HEK293 (cell line): Measurements from ENCODE around the gene OLIG2.

Experiments
- CTCF ChIA-PET: fragments of 350-600 bp; formaldehyde crosslinking; extraction: SDS; loops from one replicate; lab custom pipeline; 2021; ENCODE audit warnings: antibody characterized with exemption; lab: Yijun Ruan, JAX
- POLR2A ChIA-PET: fragments of 300-600 bp; formaldehyde crosslinking; extraction: SDS; loops from one replicate; lab custom pipeline; 2020; ENCODE audit warnings: antibody characterized with exemption, inconsistent platforms; lab: Yijun Ruan, JAX
- H3K27ac ChIP-seq: fragments of 200-500 bp; sonication (Bioruptor generic); 2 replicates; pipeline ENCODE4 v1.5.1; 2014; ENCODE audit warnings: low read depth, low read length, control low read depth, inconsistent platforms; ENCODE audit errors: extremely low read depth
- H3K36me3 ChIP-seq, 2 experiments: fragments of 200-500 bp in 1 of 2; sonication (Bioruptor generic) in 1 of 2; 1 replicate in 1 of 2; 2 replicates in 1 of 2; pipeline ENCODE4 v1.5.1; 2014 to 2017; ENCODE audit warnings: inconsistent platforms in 2 of 2, low read length in 2 of 2; ENCODE audit not compliant: control insufficient read depth in 2 of 2, insufficient read depth in 1 of 2
- H3K4me1 ChIP-seq: fragments of 200-500 bp; sonication (Bioruptor generic); 2 replicates; pipeline ENCODE4 v1.5.1; 2014; ENCODE audit warnings: mild to moderate bottlenecking, low read length, inconsistent platforms; ENCODE audit not compliant: control insufficient read depth, insufficient read depth
- H3K4me3 ChIP-seq: 2 replicates; pipeline ENCODE4 v1.5.1; 2011; ENCODE audit warnings: low read depth, mild to moderate bottlenecking, control low read depth, low read length, moderate library complexity
- H3K9me3 ChIP-seq: fragments of 200-500 bp; sonication (Bioruptor generic); 2 replicates; pipeline ENCODE4 v1.5.1; 2014; ENCODE audit warnings: low read depth, low read length, inconsistent platforms; ENCODE audit not compliant: control insufficient read depth, insufficient read depth
- BCL11B ChIP-seq: fragments of 450-650 bp; formaldehyde crosslinking; IDR thresholded peaks from 2 replicates; pipeline ENCODE4 v1.5.1; 2016; ENCODE audit warnings: low read depth, missing biosample characterization, missing genetic modification characterization
- GLI4 ChIP-seq: fragments of 450-650 bp; formaldehyde crosslinking; IDR thresholded peaks from 2 replicates; pipeline ENCODE4 v1.5.1; 2016; ENCODE audit warnings: missing biosample characterization, missing genetic modification characterization
- KLF16 ChIP-seq: fragments of 450-650 bp; formaldehyde crosslinking; IDR thresholded peaks from 2 replicates; pipeline ENCODE4 v1.5.1; 2017; ENCODE audit warnings: missing biosample characterization, missing genetic modification characterization
- MEIS1 ChIP-seq: sonication (generic); formaldehyde crosslinking; IDR thresholded peaks from 2 replicates; pipeline ENCODE4 v1.8.1; 2022; ENCODE audit warnings: missing genetic modification reagents, mild to moderate bottlenecking, borderline replicate concordance
- MYNN ChIP-seq: fragments of 450-650 bp; formaldehyde crosslinking; IDR thresholded peaks from 2 replicates; pipeline ENCODE4 v1.5.1; 2016; ENCODE audit warnings: missing biosample characterization, missing genetic modification characterization, borderline replicate concordance
- MZF1 ChIP-seq: fragments of 450-650 bp; formaldehyde crosslinking; IDR thresholded peaks from 2 replicates; pipeline ENCODE4 v1.5.1; 2017; ENCODE audit warnings: missing biosample characterization, missing genetic modification characterization, borderline replicate concordance
- OSR2 ChIP-seq: fragments of 450-650 bp; formaldehyde crosslinking; IDR thresholded peaks from 2 replicates; pipeline ENCODE4 v1.5.1; 2016; ENCODE audit warnings: missing biosample characterization, missing genetic modification characterization
- PRDM10 ChIP-seq: fragments of 450-650 bp; formaldehyde crosslinking; IDR thresholded peaks from 2 replicates; pipeline ENCODE4 v1.5.1; 2016; ENCODE audit warnings: missing biosample characterization, missing genetic modification characterization
- SP7 ChIP-seq: fragments of 450-650 bp; formaldehyde crosslinking; IDR thresholded peaks from 2 replicates; pipeline ENCODE4 v1.5.1; 2016; ENCODE audit warnings: missing biosample characterization, missing genetic modification characterization
- TCF7L2 ChIP-seq: IDR thresholded peaks from 2 replicates; pipeline ENCODE4 v1.6.1; 2011; ENCODE audit warnings: low read depth, mild to moderate bottlenecking, inconsistent platforms, low read length, moderate library complexity, borderline replicate concordance
- TRIM28 ChIP-seq: IDR thresholded peaks from 2 replicates; pipeline ENCODE4 v1.6.1; 2011; ENCODE audit warnings: low read length, control low read depth, borderline replicate concordance
- ZFP3 ChIP-seq: fragments of 450-650 bp; formaldehyde crosslinking; IDR thresholded peaks from 2 replicates; pipeline ENCODE4 v1.5.1; 2016; ENCODE audit warnings: low read depth, missing biosample characterization, missing genetic modification characterization
- ZNF148 ChIP-seq: fragments of 450-650 bp; formaldehyde crosslinking; IDR thresholded peaks from 2 replicates; pipeline ENCODE4 v1.5.0; 2017; ENCODE audit warnings: missing biosample characterization, missing genetic modification characterization, borderline replicate concordance
- ZNF2 ChIP-seq: fragments of 450-650 bp; formaldehyde crosslinking; IDR thresholded peaks from 2 replicates; pipeline ENCODE4 v1.5.1; 2016; ENCODE audit warnings: missing biosample characterization, missing genetic modification characterization
- ZNF223 ChIP-seq: fragments of 450-650 bp; formaldehyde crosslinking; IDR thresholded peaks from 2 replicates; pipeline ENCODE4 v1.5.1; 2016; ENCODE audit warnings: missing biosample characterization, missing genetic modification characterization
- ZNF324 ChIP-seq: fragments of 450-650 bp; formaldehyde crosslinking; IDR thresholded peaks from 2 replicates; pipeline ENCODE4 v1.5.1; 2016; ENCODE audit warnings: missing biosample characterization, missing genetic modification characterization
- ZNF362 ChIP-seq: fragments of 450-650 bp; formaldehyde crosslinking; IDR thresholded peaks from 2 replicates; pipeline ENCODE4 v1.5.1; 2016; ENCODE audit warnings: missing biosample characterization, missing genetic modification characterization
- ZNF366 ChIP-seq: fragments of 450-650 bp; formaldehyde crosslinking; conservative IDR thresholded peaks from 2 replicates; pipeline ENCODE4 v1.5.1; 2016; ENCODE audit warnings: missing biosample characterization, missing genetic modification characterization
- ZNF37A ChIP-seq: fragments of 450-650 bp; IDR thresholded peaks from 2 replicates; pipeline ENCODE4 v1.5.1; 2018; ENCODE audit warnings: missing biosample characterization, missing genetic modification characterization
- ZNF394 ChIP-seq: fragments of 450-650 bp; formaldehyde crosslinking; IDR thresholded peaks from 2 replicates; pipeline ENCODE4 v1.5.1; 2016; ENCODE audit warnings: missing biosample characterization, missing genetic modification characterization, mild to moderate bottlenecking, moderate library complexity, borderline replicate concordance
- ZNF416 ChIP-seq: fragments of 450-650 bp; formaldehyde crosslinking; IDR thresholded peaks from 2 replicates; pipeline ENCODE4 v1.5.1; 2016; ENCODE audit warnings: missing biosample characterization, missing genetic modification characterization
- ZNF48 ChIP-seq: fragments of 450-650 bp; formaldehyde crosslinking; IDR thresholded peaks from 2 replicates; pipeline ENCODE4 v1.5.1; 2016; ENCODE audit warnings: missing biosample characterization, missing genetic modification characterization
- ZNF530 ChIP-seq: fragments of 450-650 bp; formaldehyde crosslinking; IDR thresholded peaks from 2 replicates; pipeline ENCODE4 v1.5.1; 2016; ENCODE audit warnings: low read depth, missing biosample characterization, missing genetic modification characterization
- ZNF548 ChIP-seq: fragments of 450-650 bp; formaldehyde crosslinking; IDR thresholded peaks from 2 replicates; pipeline ENCODE4 v1.5.1; 2016; ENCODE audit warnings: missing biosample characterization, missing genetic modification characterization
- ZNF571 ChIP-seq: fragments of 450-650 bp; formaldehyde crosslinking; IDR thresholded peaks from 2 replicates; pipeline ENCODE4 v1.5.0; 2017; ENCODE audit warnings: missing biosample characterization, missing genetic modification characterization
- ZNF645 ChIP-seq: fragments of 450-650 bp; formaldehyde crosslinking; IDR thresholded peaks from 2 replicates; pipeline ENCODE4; 2016; ENCODE audit warnings: missing biosample characterization, missing genetic modification characterization
- ZNF658 ChIP-seq: fragments of 450-650 bp; formaldehyde crosslinking; IDR thresholded peaks from 2 replicates; pipeline ENCODE4; 2016; ENCODE audit warnings: missing biosample characterization, missing genetic modification characterization
- ZNF677 ChIP-seq: fragments of 450-650 bp; IDR thresholded peaks from 2 replicates; pipeline ENCODE4 v1.5.0; 2018; ENCODE audit warnings: missing biosample characterization, mild to moderate bottlenecking, missing genetic modification characterization, moderate library complexity
- ZNF777 ChIP-seq: fragments of 450-650 bp; formaldehyde crosslinking; IDR thresholded peaks from 2 replicates; pipeline ENCODE4 v1.5.1; 2017; ENCODE audit warnings: missing biosample characterization, missing genetic modification characterization, borderline replicate concordance
- ZSCAN30 ChIP-seq: fragments of 450-650 bp; IDR thresholded peaks from 2 replicates; pipeline ENCODE4 v1.5.1; 2018; ENCODE audit warnings: missing biosample characterization, mild to moderate bottlenecking, missing genetic modification characterization, moderate library complexity
- ZSCAN4 ChIP-seq: fragments of 450-650 bp; formaldehyde crosslinking; IDR thresholded peaks from 2 replicates; pipeline ENCODE4 v1.5.1; 2017; ENCODE audit warnings: missing biosample characterization, missing genetic modification characterization

The OLIG2 gene

GRCh38 chr21:33015756-33016155, 10.0 kb upstream of the OLIG2 start:
- ChIA-PET POLR2A (interaction anchor here (0.6 to 1.5 kb wide), 2 partner anchors 10 to 14 kb away, joined by 3 read pairs; partner anchors contain the start of gene OLIG2), CTCF (interaction anchor here (1.3 to 2.1 kb wide), 5 partner anchors 21 to 181 kb away, joined by 3 to 9 read pairs (median 4); no protein-coding TSS in a partner anchor)

GRCh38 chr21:33018707-33019465, 6.8 kb upstream of the OLIG2 start:
- CTCF ChIA-PET, result interaction anchor here (1.1 kb wide), 1 partner anchor 109 kb away, joined by 4 read pairs; no protein-coding TSS in a partner anchor
- no peak overlapping the region for H3K4me3 ChIP-seq
- H3K36me3 ChIP-seq, result no peaks in the 10 kb centered on the region
- TF ChIP-seq ZSCAN4 (no peak), ZNF530 (tag by site-specific recombination) (no peak), SP7 (no peak), ZNF148 (tag by site-specific recombination) (no peak), ZNF2 (tag by site-specific recombination) (no peak), PRDM10 (tag by site-specific recombination) (no peak), ZNF658 (no peak), ZNF548 (no peak), MYNN (no peak), ZNF677 (no peak), ZNF777 (tag by site-specific recombination) (no peak), ZNF223 (tag by site-specific recombination) (no peak), MZF1 (tag by site-specific recombination) (no peak), TRIM28 (no peak), ZNF362 (tag by site-specific recombination) (no peak), MEIS1 (CRISPR knock-in tag) (no peak), ZNF571 (no peak), ZNF366 (tag by site-specific recombination) (no peak)
- H3K9me3 ChIP-seq, result no peaks in the 10 kb centered on the region
- POLR2A ChIA-PET, result no interaction called here
- no peak overlapping the region for H3K27ac ChIP-seq
- H3K4me1 ChIP-seq, result no peaks in the 10 kb centered on the region

More at GRCh38 chr21:33015756-33016155, 10.0 kb upstream of the OLIG2 start:
- TF ChIP-seq BCL11B (no peak), ZSCAN30 (tag by site-specific recombination) (no peak), ZNF548 (no peak), ZNF645 (tag by site-specific recombination) (no peak), TCF7L2 (no peak), ZNF37A (no peak), KLF16 (tag by site-specific recombination) (no peak), ZFP3 (tag by site-specific recombination) (no peak), ZNF416 (tag by site-specific recombination) (no peak), ZNF324 (tag by site-specific recombination) (no peak), GLI4 (tag by site-specific recombination) (no peak), ZNF48 (tag by site-specific recombination) (no peak), ZNF394 (tag by site-specific recombination) (no peak), OSR2 (no peak)
- no peak overlapping the region for H3K4me3 ChIP-seq
- H3K36me3 ChIP-seq, result no peaks in the 10 kb centered on the region
- H3K9me3 ChIP-seq, result no peaks in the 10 kb centered on the region
- H3K4me1 ChIP-seq, result peaks cover 3% of the 10 kb centered on the region; the same call in 1 of the 2 replicates
- H3K27ac ChIP-seq, result no peak overlapping the region
